GM23338 (cell line): ENCODE measurements around the gene CLSTN2.

ENCODE experiments used
- CREB1 ChIP-seq: fragments of 250-450 bp; sonication (Bioruptor Pico); IDR thresholded peaks from 2 replicates; pipeline ENCODE4 v1.5.0; 2020; ENCODE audit warnings: low read depth, mild to moderate bottlenecking, moderate library complexity
- ETS1 ChIP-seq: IDR thresholded peaks from 2 replicates; pipeline ENCODE4 v1.6.1; 2016; ENCODE audit warnings: antibody characterized with exemption
- EZH2 ChIP-seq: fragments of 200-600 bp; sonication (generic); IDR thresholded peaks from one replicate; pipeline ENCODE4 v1.8.0; 2017; ENCODE audit warnings: antibody characterized with exemption, mild to moderate bottlenecking, low read depth; ENCODE audit not compliant: unreplicated experiment
- EZH2phosphoT487 ChIP-seq: fragments of 200-600 bp; sonication (generic); IDR thresholded peaks from one replicate; pipeline ENCODE4 v1.8.1; 2018; ENCODE audit warnings: antibody characterized with exemption; ENCODE audit not compliant: unreplicated experiment
- JUNB ChIP-seq: IDR thresholded peaks from one replicate; pipeline ENCODE4 v1.6.1; 2016; ENCODE audit warnings: antibody characterized with exemption; ENCODE audit not compliant: unreplicated experiment
- NANOG ChIP-seq: IDR thresholded peaks from 2 replicates; pipeline ENCODE4 v1.6.1; 2016; ENCODE audit warnings: antibody characterized with exemption, borderline replicate concordance
- POLR2AphosphoS5 ChIP-seq: IDR thresholded peaks from 2 replicates; pipeline ENCODE4 v1.6.1; 2016; ENCODE audit warnings: antibody characterized with exemption, low read depth
- REST ChIP-seq: IDR thresholded peaks from one replicate; pipeline ENCODE4 v1.6.1; 2018; ENCODE audit warnings: antibody characterized with exemption; ENCODE audit not compliant: unreplicated experiment
- STAT1 ChIP-seq: IDR thresholded peaks from one replicate; pipeline ENCODE4 v1.6.1; 2016; ENCODE audit warnings: antibody characterized with exemption; ENCODE audit not compliant: unreplicated experiment
- ZNF114 ChIP-seq: fragments of 250-450 bp; sonication (Bioruptor Pico); IDR thresholded peaks from 2 replicates; pipeline ENCODE4 v1.5.0; 2020; ENCODE audit warnings: mild to moderate bottlenecking, moderate library complexity
- ZNF331 ChIP-seq: fragments of 250-450 bp; sonication (Bioruptor Pico); IDR thresholded peaks from 2 replicates; pipeline ENCODE4 v1.5.0; 2020; ENCODE audit warnings: low read depth, mild to moderate bottlenecking, moderate library complexity
- TF ChIP-seq, protein P1 (sequence below), 2 experiments: fragments of 200-600 bp in 1 of 2; sonication (generic) in 1 of 2; conservative IDR thresholded peaks; 2 replicates each; pipeline versions ENCODE4 v1.5.1 to v1.6.1; 2016 to 2017; ENCODE audit warnings: antibody characterized with exemption in 2 of 2, low read depth in 2 of 2, mild to moderate bottlenecking in 2 of 2, moderate library complexity in 1 of 2
- TF ChIP-seq, protein P2 (sequence below): fragments of 250-450 bp; sonication (Bioruptor Pico); IDR thresholded peaks from 2 replicates; pipeline ENCODE4 v1.5.0; 2020; ENCODE audit warnings: mild to moderate bottlenecking, moderate library complexity

DNA sequence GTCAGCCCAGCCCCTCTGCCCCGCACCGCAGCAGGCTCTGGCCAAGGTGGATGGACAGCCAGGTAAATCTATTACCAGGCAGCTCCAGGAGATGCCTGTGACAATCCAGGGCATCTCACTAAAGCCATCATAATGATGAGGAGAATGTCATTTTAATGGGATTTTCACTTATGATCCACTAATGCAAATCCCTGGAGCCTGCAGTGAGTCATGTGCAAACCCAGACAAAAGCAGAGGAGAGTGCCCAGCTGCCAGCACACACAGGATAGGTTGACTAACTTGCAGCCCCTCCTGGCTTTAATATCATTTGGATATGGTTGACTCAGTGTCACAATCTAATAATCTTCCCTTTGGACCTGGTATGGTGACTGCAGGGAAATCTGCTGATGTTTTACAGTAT is 536.0 kb downstream of the CLSTN2 start:
- TF ChIP-seq, protein P1, sequence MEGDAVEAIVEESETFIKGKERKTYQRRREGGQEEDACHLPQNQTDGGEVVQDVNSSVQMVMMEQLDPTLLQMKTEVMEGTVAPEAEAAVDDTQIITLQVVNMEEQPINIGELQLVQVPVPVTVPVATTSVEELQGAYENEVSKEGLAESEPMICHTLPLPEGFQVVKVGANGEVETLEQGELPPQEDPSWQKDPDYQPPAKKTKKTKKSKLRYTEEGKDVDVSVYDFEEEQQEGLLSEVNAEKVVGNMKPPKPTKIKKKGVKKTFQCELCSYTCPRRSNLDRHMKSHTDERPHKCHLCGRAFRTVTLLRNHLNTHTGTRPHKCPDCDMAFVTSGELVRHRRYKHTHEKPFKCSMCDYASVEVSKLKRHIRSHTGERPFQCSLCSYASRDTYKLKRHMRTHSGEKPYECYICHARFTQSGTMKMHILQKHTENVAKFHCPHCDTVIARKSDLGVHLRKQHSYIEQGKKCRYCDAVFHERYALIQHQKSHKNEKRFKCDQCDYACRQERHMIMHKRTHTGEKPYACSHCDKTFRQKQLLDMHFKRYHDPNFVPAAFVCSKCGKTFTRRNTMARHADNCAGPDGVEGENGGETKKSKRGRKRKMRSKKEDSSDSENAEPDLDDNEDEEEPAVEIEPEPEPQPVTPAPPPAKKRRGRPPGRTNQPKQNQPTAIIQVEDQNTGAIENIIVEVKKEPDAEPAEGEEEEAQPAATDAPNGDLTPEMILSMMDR (conservative IDR thresholded peaks at IDR 0.05; ENCODE audit: low read depth in 2 of 2), result no peak
- TF ChIP-seq EZH2phosphoT487, result no peak
- no peak for TF ChIP-seq POLR2AphosphoS5
- TF ChIP-seq EZH2, result no peak
- TF ChIP-seq CREB1 (CRISPR knock-in tag), result no peak
- TF ChIP-seq ZNF114 (CRISPR knock-in tag), result no peak
- no peak for TF ChIP-seq NANOG
- TF ChIP-seq REST, result no peak
- no peak for TF ChIP-seq STAT1
- no peak for TF ChIP-seq JUNB
- no peak for TF ChIP-seq ETS1
- TF ChIP-seq, protein P2, sequence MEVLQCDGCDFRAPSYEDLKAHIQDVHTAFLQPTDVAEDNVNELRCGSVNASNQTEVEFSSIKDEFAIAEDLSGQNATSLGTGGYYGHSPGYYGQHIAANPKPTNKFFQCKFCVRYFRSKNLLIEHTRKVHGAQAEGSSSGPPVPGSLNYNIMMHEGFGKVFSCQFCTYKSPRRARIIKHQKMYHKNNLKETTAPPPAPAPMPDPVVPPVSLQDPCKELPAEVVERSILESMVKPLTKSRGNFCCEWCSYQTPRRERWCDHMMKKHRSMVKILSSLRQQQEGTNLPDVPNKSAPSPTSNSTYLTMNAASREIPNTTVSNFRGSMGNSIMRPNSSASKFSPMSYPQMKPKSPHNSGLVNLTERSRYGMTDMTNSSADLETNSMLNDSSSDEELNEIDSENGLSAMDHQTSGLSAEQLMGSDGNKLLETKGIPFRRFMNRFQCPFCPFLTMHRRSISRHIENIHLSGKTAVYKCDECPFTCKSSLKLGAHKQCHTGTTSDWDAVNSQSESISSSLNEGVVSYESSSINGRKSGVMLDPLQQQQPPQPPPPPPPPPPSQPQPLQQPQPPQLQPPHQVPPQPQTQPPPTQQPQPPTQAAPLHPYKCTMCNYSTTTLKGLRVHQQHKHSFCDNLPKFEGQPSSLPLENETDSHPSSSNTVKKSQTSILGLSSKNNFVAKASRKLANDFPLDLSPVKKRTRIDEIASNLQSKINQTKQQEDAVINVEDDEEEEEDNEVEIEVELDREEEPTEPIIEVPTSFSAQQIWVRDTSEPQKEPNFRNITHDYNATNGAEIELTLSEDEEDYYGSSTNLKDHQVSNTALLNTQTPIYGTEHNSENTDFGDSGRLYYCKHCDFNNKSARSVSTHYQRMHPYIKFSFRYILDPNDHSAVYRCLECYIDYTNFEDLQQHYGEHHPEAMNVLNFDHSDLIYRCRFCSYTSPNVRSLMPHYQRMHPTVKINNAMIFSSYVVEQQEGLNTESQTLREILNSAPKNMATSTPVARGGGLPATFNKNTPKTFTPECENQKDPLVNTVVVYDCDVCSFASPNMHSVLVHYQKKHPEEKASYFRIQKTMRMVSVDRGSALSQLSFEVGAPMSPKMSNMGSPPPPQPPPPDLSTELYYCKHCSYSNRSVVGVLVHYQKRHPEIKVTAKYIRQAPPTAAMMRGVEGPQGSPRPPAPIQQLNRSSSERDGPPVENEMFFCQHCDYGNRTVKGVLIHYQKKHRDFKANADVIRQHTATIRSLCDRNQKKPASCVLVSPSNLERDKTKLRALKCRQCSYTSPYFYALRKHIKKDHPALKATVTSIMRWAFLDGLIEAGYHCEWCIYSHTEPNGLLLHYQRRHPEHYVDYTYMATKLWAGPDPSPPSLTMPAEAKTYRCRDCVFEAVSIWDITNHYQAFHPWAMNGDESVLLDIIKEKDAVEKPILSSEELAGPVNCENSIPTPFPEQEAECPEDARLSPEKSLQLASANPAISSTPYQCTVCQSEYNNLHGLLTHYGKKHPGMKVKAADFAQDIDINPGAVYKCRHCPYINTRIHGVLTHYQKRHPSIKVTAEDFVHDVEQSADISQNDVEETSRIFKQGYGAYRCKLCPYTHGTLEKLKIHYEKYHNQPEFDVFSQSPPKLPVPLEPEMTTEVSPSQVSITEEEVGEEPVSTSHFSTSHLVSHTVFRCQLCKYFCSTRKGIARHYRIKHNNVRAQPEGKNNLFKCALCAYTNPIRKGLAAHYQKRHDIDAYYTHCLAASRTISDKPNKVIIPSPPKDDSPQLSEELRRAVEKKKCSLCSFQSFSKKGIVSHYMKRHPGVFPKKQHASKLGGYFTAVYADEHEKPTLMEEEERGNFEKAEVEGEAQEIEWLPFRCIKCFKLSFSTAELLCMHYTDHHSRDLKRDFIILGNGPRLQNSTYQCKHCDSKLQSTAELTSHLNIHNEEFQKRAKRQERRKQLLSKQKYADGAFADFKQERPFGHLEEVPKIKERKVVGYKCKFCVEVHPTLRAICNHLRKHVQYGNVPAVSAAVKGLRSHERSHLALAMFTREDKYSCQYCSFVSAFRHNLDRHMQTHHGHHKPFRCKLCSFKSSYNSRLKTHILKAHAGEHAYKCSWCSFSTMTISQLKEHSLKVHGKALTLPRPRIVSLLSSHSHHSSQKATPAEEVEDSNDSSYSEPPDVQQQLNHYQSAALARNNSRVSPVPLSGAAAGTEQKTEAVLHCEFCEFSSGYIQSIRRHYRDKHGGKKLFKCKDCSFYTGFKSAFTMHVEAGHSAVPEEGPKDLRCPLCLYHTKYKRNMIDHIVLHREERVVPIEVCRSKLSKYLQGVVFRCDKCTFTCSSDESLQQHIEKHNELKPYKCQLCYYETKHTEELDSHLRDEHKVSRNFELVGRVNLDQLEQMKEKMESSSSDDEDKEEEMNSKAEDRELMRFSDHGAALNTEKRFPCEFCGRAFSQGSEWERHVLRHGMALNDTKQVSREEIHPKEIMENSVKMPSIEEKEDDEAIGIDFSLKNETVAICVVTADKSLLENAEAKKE (CRISPR knock-in tag), result no peak
- no peak for TF ChIP-seq ZNF331
